Tibial nerve (tissue), 4 donors: ENCODE data around the gene TUFM.
"Not testable (repeated sequence)": the region's sequence is repeated elsewhere in the genome, so short reads cannot be mapped to it uniquely, and the experiment has no call there.

Experiments
- CTCF ChIP-seq, 5 experiments: fragments of 200-600 bp in 3 of 5; fragments of 450-650 bp in 2 of 5; sonication (generic) in 3 of 5; IDR thresholded peaks; one replicate each; pipeline ENCODE4 v1.5.1; 2016 to 2019; ENCODE audit warnings: antibody characterized with exemption in 5 of 5, mild to moderate bottlenecking in 3 of 5, moderate library complexity in 2 of 5
- EP300 ChIP-seq, 2 donors: sonication (generic); formaldehyde crosslinking; IDR thresholded peaks; one replicate each; pipeline ENCODE4 v1.6.1; 2017; ENCODE audit warnings: antibody characterized with exemption in 2 of 2, mild to moderate bottlenecking in 1 of 2
- POLR2A ChIP-seq, 2 donors: fragments of 450-650 bp; IDR thresholded peaks; one replicate each; pipeline ENCODE4 v1.6.1; 2017; ENCODE audit warnings: antibody characterized with exemption in 2 of 2, mild to moderate bottlenecking in 2 of 2, moderate library complexity in 2 of 2

- not testable (repeated sequence) for TF ChIP-seq POLR2A, CTCF, EP300 (IDR thresholded peaks at IDR 0.05)
These were observed 21.5 kb upstream of the TUFM start for GRCh38 chr16:28867646-28868045.
